Kidney epithelial cell (primary cell): ENCODE measurements around the gene F13A1. TPM values are rescaled to one million over a fixed set of nuclear protein-coding genes. Genes with fewer than 3 reads are reported as not detected.
A peak's percentile ranks its signal among the peaks of the same experiment; 100 is the strongest.

Experiments used
- DNase-seq: peaks from one replicate; pipeline ENCODE4 v3.0.0-alpha.2; 2010; ENCODE audit warnings: low read depth
- H3K27me3 ChIP-seq: 2 replicates; pipeline ENCODE4 v1.6.0; 2011; ENCODE audit warnings: low read length; ENCODE audit not compliant: control insufficient read depth, insufficient read depth
- H3K36me3 ChIP-seq: 2 replicates; pipeline ENCODE4 v1.5.1; 2011; ENCODE audit warnings: low read length; ENCODE audit not compliant: control insufficient read depth, insufficient read depth
- H3K4me3 ChIP-seq: 2 replicates; pipeline ENCODE4 v1.5.1; 2011; ENCODE audit warnings: low read depth, mild to moderate bottlenecking, control low read depth, low read length
- CTCF ChIP-seq: IDR thresholded peaks from 2 replicates; pipeline ENCODE4 v1.5.1; 2011; ENCODE audit warnings: mild to moderate bottlenecking, moderate library complexity, low read length, control low read depth, inconsistent platforms; ENCODE audit not compliant: insufficient read depth, poor library complexity, severe bottlenecking
- total RNA-seq: library from RNA; depleted of rRNA; stranded (reverse); fragments of >200 nt; gene quantifications from 2 replicates; pipeline ENCODE4 v1.2.3, GENCODE V29; 2015

The F13A1 gene
- total RNA-seq: 1.6 and 2.1 TPM in 2 replicates

GRCh38 chr6:6319952-6320811 lies at the start of gene F13A1:
Gene F13A1 (minus strand): TSS chr6:6320662. CDS start chr6:6318664, 1,998 bp downstream.
- DNase-seq: no peak
- TF ChIP-seq CTCF: no peak
- Histone ChIP-seq H3K27me3 (peaks cover 18% of the 10 kb centered on the region), H3K4me3 (no peak within 1 kb of the TSS), H3K36me3 (no peaks in the 10 kb centered on the region)

GRCh38 chr6:6368684-6369052 lies 48.2 kb upstream of the F13A1 start:
- no peak for DNase-seq

GRCh38 chr6:6368040-6368683 lies 47.7 kb upstream of the F13A1 start:
- no peak for DNase-seq
- H3K27me3 ChIP-seq: no peaks in the 10 kb centered on the region
- TF ChIP-seq CTCF: no peak
- H3K36me3 ChIP-seq: no peaks in the 10 kb centered on the region
- no peak overlapping the region for H3K4me3 ChIP-seq

More at GRCh38 chr6:6368684-6369052, 48.2 kb upstream of the F13A1 start:
- no peaks in the 10 kb centered on the region for H3K27me3 ChIP-seq
- TF ChIP-seq CTCF: no peak
- no peak overlapping the region for H3K4me3 ChIP-seq
- no peaks in the 10 kb centered on the region for H3K36me3 ChIP-seq

- no peak for TF ChIP-seq CTCF
- H3K4me3 ChIP-seq: no peak overlapping the region
- peak; percentile 18 for DNase-seq
These were observed 46.3 kb upstream of the F13A1 start for GRCh38 chr6:6366803-6367202.

GRCh38 chr6:6365242-6365641 lies 44.8 kb upstream of the F13A1 start:
- Histone ChIP-seq H3K27me3 (no peaks in the 10 kb centered on the region), H3K36me3 (no peaks in the 10 kb centered on the region), H3K4me3 (no peak overlapping the region)
- DNase-seq: no peak
- TF ChIP-seq CTCF: no peak

More at GRCh38 chr6:6366803-6367202, 46.3 kb upstream of the F13A1 start:
- H3K36me3 ChIP-seq: no peaks in the 10 kb centered on the region
- no peaks in the 10 kb centered on the region for H3K27me3 ChIP-seq
